Stimulated activated CD4-positive, alpha-beta T cell treated with anti-CD3 and anti-CD28 coated beads, Interleukin-15, amount 100 ng/mL, for 1 hour (primary cell): Measurements from ENCODE around the gene AFAP1L1.
"Not testable (repeated sequence)": the region's sequence is repeated elsewhere in the genome, so short reads cannot be mapped to it uniquely, and the experiment has no call there.

Source experiments
- DNase-seq, 2 donors: peaks; one replicate each; pipeline ENCODE4 v3.0.0-alpha.2; 2020; ENCODE audit warnings: low read depth in 1 of 2, low spot score in 1 of 2

The AFAP1L1 gene

GRCh38 chr5:149260761-149261160 lies 10.9 kb upstream of the AFAP1L1 start:
- DNase-seq = no peak

GRCh38 chr5:149261246-149261645 lies 10.4 kb upstream of the AFAP1L1 start:
- no peak for DNase-seq

GRCh38 chr5:149262315-149262714 lies 9.3 kb upstream of the AFAP1L1 start:
- DNase-seq = no peak

GRCh38 chr5:149264439-149265067 lies 7.1 kb upstream of the AFAP1L1 start:
- peak; percentile 20 to 27 for DNase-seq

- DNase-seq = no peak
These were observed 6.6 kb upstream of the AFAP1L1 start for GRCh38 chr5:149265068-149265465.

- DNase-seq = no peak
These were observed 6.1 kb upstream of the AFAP1L1 start for GRCh38 chr5:149265597-149265996.

- no peak for DNase-seq
These were observed 4.3 kb upstream of the AFAP1L1 start for GRCh38 chr5:149267241-149267973.

GRCh38 chr5:149268928-149269557 lies 2.6 kb upstream of the AFAP1L1 start:
- DNase-seq = no peak

GRCh38 chr5:149271195-149271715 lies 404 bp upstream of the AFAP1L1 start:
- no peak for DNase-seq

GRCh38 chr5:149272781-149273180 lies 1.1 kb downstream of the AFAP1L1 start:
- not testable (repeated sequence) for DNase-seq

- DNase-seq = no peak
These were observed 1.6 kb downstream of the AFAP1L1 start for GRCh38 chr5:149273237-149273636.

- DNase-seq = no peak
These were observed 2.3 kb downstream of the AFAP1L1 start for GRCh38 chr5:149273950-149274349.

GRCh38 chr5:149274939-149275338 lies 3.3 kb downstream of the AFAP1L1 start:
- no peak for DNase-seq

GRCh38 chr5:149277801-149278200 lies 6.1 kb downstream of the AFAP1L1 start:
- DNase-seq = no peak

- DNase-seq = no peak
These were observed 7.0 kb downstream of the AFAP1L1 start for GRCh38 chr5:149278451-149279210.

GRCh38 chr5:149279661-149280060 lies 8.0 kb downstream of the AFAP1L1 start:
- no peak for DNase-seq

GRCh38 chr5:149280124-149280523 lies 8.5 kb downstream of the AFAP1L1 start:
- no peak for DNase-seq

- no peak for DNase-seq
These were observed 9.1 kb downstream of the AFAP1L1 start for GRCh38 chr5:149280802-149281201.

GRCh38 chr5:149282027-149282965 lies 10.6 kb downstream of the AFAP1L1 start:
- DNase-seq = no peak

- DNase-seq = no peak
These were observed 11.3 kb downstream of the AFAP1L1 start for GRCh38 chr5:149282966-149283332.
